SK-N-SH treated with all-trans-retinoic acid at 6 μM for 48 hours (cell line): ENCODE results near the gene CD300A.

Experiments
- ARNTL ChIP-seq: fragments of 450-650 bp; formaldehyde crosslinking; IDR thresholded peaks from 2 replicates; pipeline ENCODE4 v1.5.0; 2020; ENCODE audit warnings: low read depth, mild to moderate bottlenecking, moderate library complexity, borderline replicate concordance
- PATZ1 ChIP-seq: fragments of 250-450 bp; sonication (Bioruptor Pico); IDR thresholded peaks from 2 replicates; pipeline ENCODE4 v1.8.0; 2020; ENCODE audit warnings: mild to moderate bottlenecking, moderate library complexity, borderline replicate concordance

GRCh38 chr17:74485841-74486240, 19.4 kb downstream of the CD300A start:
- TF ChIP-seq PATZ1 (CRISPR knock-in tag) (no peak), ARNTL (CRISPR knock-in tag) (no peak)
